HL-60 (cell line): ENCODE measurements around the gene TP53BP1.

Source experiments
- DNase-seq, 2 experiments: peaks; one replicate each; pipeline ENCODE4 v3.0.0-alpha.2; 2010 to 2020; ENCODE audit warnings: low read depth in 1 of 2, low spot score in 1 of 2
- H3K27ac ChIP-seq: fragments of 250-450 bp; sonication (Bioruptor Pico); replicated peaks from 2 replicates; pipeline ENCODE4 v1.5.1; 2020; ENCODE audit warnings: mild to moderate bottlenecking, moderate library complexity
- H3K27me3 ChIP-seq: fragments of 250-450 bp; sonication (Bioruptor Pico); 2 replicates; pipeline ENCODE4 v1.5.1; 2021; ENCODE audit warnings: mild to moderate bottlenecking, moderate library complexity; ENCODE audit not compliant: insufficient read depth, poor library complexity, severe bottlenecking
- H3K4me3 ChIP-seq: replicated peaks from 2 replicates; pipeline ENCODE4 v1.5.1; 2011; ENCODE audit warnings: mild to moderate bottlenecking, control low read depth, low read length; ENCODE audit not compliant: insufficient read depth
- CTCF ChIP-seq: IDR thresholded peaks from one replicate; pipeline ENCODE4 v1.5.1; 2011; ENCODE audit warnings: low read length, control low read depth, inconsistent platforms; ENCODE audit not compliant: insufficient read depth
- GABPA ChIP-seq: IDR thresholded peaks from 2 replicates; pipeline ENCODE4 v1.6.1; 2012; ENCODE audit warnings: low read depth
- POLR2AphosphoS5 ChIP-seq: IDR thresholded peaks from 2 replicates; pipeline ENCODE4 v1.6.1; 2012; ENCODE audit warnings: low read depth
- REST ChIP-seq: IDR thresholded peaks from 2 replicates; pipeline ENCODE4 v1.6.1; 2012; ENCODE audit warnings: low read depth; ENCODE audit not compliant: insufficient replicate concordance
- SPI1 ChIP-seq: IDR thresholded peaks from 2 replicates; pipeline ENCODE4 v1.6.1; 2012; ENCODE audit warnings: low read depth, mild to moderate bottlenecking, borderline replicate concordance

TP53BP1 gene

GRCh38 chr15:43429687-43430086 lies 63.3 kb downstream of the TP53BP1 start:
- no peak for DNase-seq
- Histone ChIP-seq H3K27ac (no peak overlapping the region), H3K27me3 (no peaks in the 10 kb centered on the region), H3K4me3 (no peak overlapping the region)
- no peak for TF ChIP-seq SPI1
- no peak for TF ChIP-seq GABPA
- no peak for TF ChIP-seq REST
- no peak for TF ChIP-seq POLR2AphosphoS5
- no peak for TF ChIP-seq CTCF

- Histone ChIP-seq H3K27ac (no peak overlapping the region), H3K27me3 (no peaks in the 10 kb centered on the region), H3K4me3 (no peak overlapping the region)
- TF ChIP-seq GABPA (no peak), POLR2AphosphoS5 (no peak), REST (no peak), SPI1 (no peak), CTCF (no peak)
- DNase-seq = no peak
Measured at GRCh38 chr15:43423793-43424192, 69.2 kb downstream of the TP53BP1 start.

- no peaks in the 10 kb centered on the region for H3K27me3 ChIP-seq
- TF ChIP-seq POLR2AphosphoS5 (no peak), CTCF (no peak), REST (no peak), GABPA (no peak), SPI1 (no peak)
- no peak overlapping the region for H3K27ac ChIP-seq
- no peak for DNase-seq
- no peak overlapping the region for H3K4me3 ChIP-seq
Measured at GRCh38 chr15:43420876-43421275, 72.1 kb downstream of the TP53BP1 start.
